H9 (cell line): Measurements from ENCODE around the gene NEAT1. TPM values are rescaled to one million over a fixed set of nuclear protein-coding genes. Genes with fewer than 3 reads are reported as not detected.

ENCODE experiments used
- DNase-seq: peaks from one replicate; pipeline ENCODE4 v3.0.0-alpha.2; 2017
- H2AFZ ChIP-seq: one replicate; pipeline ENCODE4 v1.6.1; 2013; ENCODE audit warnings: mild to moderate bottlenecking, low read length, control low read depth, moderate library complexity
- H2AK5ac ChIP-seq: 2 replicates; pipeline ENCODE4 v1.6.1; 2013; ENCODE audit warnings: low read length, control low read depth, mixed read lengths; ENCODE audit not compliant: insufficient read length
- H2BK120ac ChIP-seq: one replicate; pipeline ENCODE4 v1.6.1; 2013; ENCODE audit warnings: low read depth, mild to moderate bottlenecking, low read length, control low read depth, inconsistent platforms; ENCODE audit not compliant: poor library complexity, severe bottlenecking
- H2BK12ac ChIP-seq: 2 replicates; pipeline ENCODE4 v1.6.1; 2013; ENCODE audit warnings: low read length, control low read depth, mixed read lengths, low read depth; ENCODE audit not compliant: insufficient read length
- H2BK15ac ChIP-seq: 2 replicates; pipeline ENCODE4 v1.6.1; 2013; ENCODE audit warnings: low read depth, low read length, control low read depth
- H2BK20ac ChIP-seq: one replicate; pipeline ENCODE4 v1.6.1; 2013; ENCODE audit warnings: low read depth, mild to moderate bottlenecking, low read length, control low read depth, inconsistent platforms; ENCODE audit not compliant: poor library complexity, severe bottlenecking
- H2BK5ac ChIP-seq: 2 replicates; pipeline ENCODE4 v1.6.1; 2013; ENCODE audit warnings: low read length, control low read depth, mixed read lengths; ENCODE audit not compliant: insufficient read length
- H3K14ac ChIP-seq: 2 replicates; pipeline ENCODE4 v1.6.1; 2013; ENCODE audit warnings: low read length, control low read depth; ENCODE audit not compliant: insufficient read depth
- H3K18ac ChIP-seq: 2 replicates; pipeline ENCODE4 v1.6.1; 2013; ENCODE audit warnings: low read depth, mild to moderate bottlenecking, mixed read lengths, low read length, control low read depth; ENCODE audit not compliant: insufficient read length
- H3K23ac ChIP-seq: 2 replicates; pipeline ENCODE4 v1.6.1; 2013; ENCODE audit warnings: low read length, control low read depth, mixed read lengths, low read depth; ENCODE audit not compliant: insufficient read length
- H3K23me2 ChIP-seq: 2 replicates; pipeline ENCODE4 v1.6.1; 2013; ENCODE audit warnings: low read depth, mild to moderate bottlenecking, mixed read lengths, low read length, control low read depth; ENCODE audit not compliant: insufficient read length, poor library complexity, severe bottlenecking
- H3K27ac ChIP-seq: 2 replicates; pipeline ENCODE4 v1.5.1; 2013; ENCODE audit warnings: low read length, control low read depth, mixed read lengths, low read depth; ENCODE audit not compliant: insufficient read length
- H3K27me3 ChIP-seq: 2 replicates; pipeline ENCODE4 v1.6.1; 2013; ENCODE audit warnings: low read length, control low read depth, inconsistent platforms; ENCODE audit not compliant: insufficient read depth
- H3K4ac ChIP-seq: 2 replicates; pipeline ENCODE4 v1.6.1; 2013; ENCODE audit warnings: low read depth, mild to moderate bottlenecking, control low read depth, inconsistent platforms, low read length, moderate library complexity
- H3K4me1 ChIP-seq: 2 replicates; pipeline ENCODE4 v1.6.1; 2013; ENCODE audit warnings: low read length, control low read depth, inconsistent platforms; ENCODE audit not compliant: insufficient read depth
- H3K4me2 ChIP-seq: 2 replicates; pipeline ENCODE4 v1.6.1; 2013; ENCODE audit warnings: low read length, control low read depth, mixed read lengths; ENCODE audit not compliant: insufficient read length, insufficient read depth
- H3K56ac ChIP-seq: 2 replicates; pipeline ENCODE4 v1.6.1; 2013; ENCODE audit warnings: low read depth, mild to moderate bottlenecking, mixed read lengths, low read length, control low read depth; ENCODE audit not compliant: insufficient read length
- H3K79me1 ChIP-seq: 2 replicates; pipeline ENCODE4 v1.6.1; 2013; ENCODE audit warnings: low read depth, mild to moderate bottlenecking, moderate library complexity, low read length, control low read depth, inconsistent platforms; ENCODE audit not compliant: insufficient read depth, poor library complexity, severe bottlenecking
- H3K79me2 ChIP-seq: 2 replicates; pipeline ENCODE4 v1.6.1; 2013; ENCODE audit warnings: low read length, control low read depth, inconsistent platforms; ENCODE audit not compliant: insufficient read depth
- H3K9ac ChIP-seq: 2 replicates; pipeline ENCODE4 v1.6.1; 2013; ENCODE audit warnings: low read length, control low read depth, mixed read lengths; ENCODE audit not compliant: insufficient read length; ENCODE audit errors: extremely low read depth
- H3K9me3 ChIP-seq: one replicate; pipeline ENCODE4 v1.6.1; 2013; ENCODE audit warnings: low read depth, low read length, inconsistent platforms; ENCODE audit not compliant: control insufficient read depth
- H3T11ph ChIP-seq: one replicate; pipeline ENCODE4 v1.6.1; 2013; ENCODE audit warnings: mild to moderate bottlenecking, low read length, control low read depth, inconsistent platforms
- H4K20me1 ChIP-seq: one replicate; pipeline ENCODE4 v1.6.1; 2013; ENCODE audit not compliant: control insufficient read depth, insufficient read length, insufficient read depth
- H4K5ac ChIP-seq: 2 replicates; pipeline ENCODE4 v1.6.1; 2013; ENCODE audit warnings: low read depth, mild to moderate bottlenecking, mixed read lengths, low read length, control low read depth; ENCODE audit not compliant: insufficient read length
- H4K8ac ChIP-seq: replicated peaks from 2 replicates; pipeline ENCODE4 v1.6.1; 2013; ENCODE audit warnings: low read length, control low read depth, mixed read lengths, low read depth; ENCODE audit not compliant: insufficient read length
- H4K91ac ChIP-seq: 2 replicates; pipeline ENCODE4 v1.6.1; 2013; ENCODE audit warnings: low read depth, mild to moderate bottlenecking, moderate library complexity, mixed read lengths, low read length, control low read depth; ENCODE audit not compliant: insufficient read length
- H3K27ac Mint-ChIP-seq, 3 experiments: 2 replicates in 2 of 3; 3 replicates in 1 of 3; pipeline ENCODE4 v1.8.0; 2020 to 2021; ENCODE audit warnings: mixed read lengths in 3 of 3, mild to moderate bottlenecking in 1 of 3, moderate library complexity in 1 of 3
- H3K27me3 Mint-ChIP-seq: 2 replicates; pipeline ENCODE4 v1.8.0; 2021; ENCODE audit warnings: low read depth, mild to moderate bottlenecking, moderate library complexity, mixed read lengths
- H3K36me3 Mint-ChIP-seq, 3 experiments: 2 replicates in 2 of 3; 3 replicates in 1 of 3; pipeline ENCODE4 v1.8.0; 2020 to 2021; ENCODE audit warnings: low read depth in 3 of 3, mixed read lengths in 3 of 3; ENCODE audit not compliant: insufficient read depth in 1 of 3
- H3K4me1 Mint-ChIP-seq, 2 experiments: 2 replicates each; pipeline ENCODE4 v1.8.0; 2020; ENCODE audit warnings: mixed read lengths in 2 of 2
- H3K4me3 Mint-ChIP-seq, 2 experiments: 2 replicates in 1 of 2; 3 replicates in 1 of 2; pipeline ENCODE4 v1.8.0; 2020 to 2021; ENCODE audit warnings: mild to moderate bottlenecking in 2 of 2, mixed read lengths in 2 of 2, moderate library complexity in 1 of 2
- H3K9me3 Mint-ChIP-seq, 2 experiments: 2 replicates in 1 of 2; 3 replicates in 1 of 2; pipeline ENCODE4 v1.8.0; 2020; ENCODE audit warnings: mild to moderate bottlenecking in 2 of 2, mixed read lengths in 2 of 2, moderate library complexity in 1 of 2
- WGBS: extraction: QIAGEN DNeasy Blood & Tissue Kit; methylation state at CpG from one replicate; pipeline ENCODE4 v1.1.7; 2013; ENCODE audit warnings: missing lambda C conversion rate, low lambda C conversion rate, mixed read lengths; ENCODE audit not compliant: insufficient read length; ENCODE audit errors: extremely low coverage; 5-methylcytosine and 5-hydroxymethylcytosine counted together
- total RNA-seq: library from RNA; stranded (reverse); gene quantifications from 2 replicates; pipeline ENCODE4 v1.2.1, GENCODE V29; 2021
- TF ChIP-seq, protein P1 (sequence below): fragments of 200-600 bp; sonication (generic); conservative IDR thresholded peaks from 3 replicates; pipeline ENCODE4 v1.8.0; 2021; ENCODE audit warnings: antibody characterized with exemption, mild to moderate bottlenecking

Gene NEAT1
- total RNA-seq, 1 experiment from 2014 or later, result 12.7 TPM

DNA sequence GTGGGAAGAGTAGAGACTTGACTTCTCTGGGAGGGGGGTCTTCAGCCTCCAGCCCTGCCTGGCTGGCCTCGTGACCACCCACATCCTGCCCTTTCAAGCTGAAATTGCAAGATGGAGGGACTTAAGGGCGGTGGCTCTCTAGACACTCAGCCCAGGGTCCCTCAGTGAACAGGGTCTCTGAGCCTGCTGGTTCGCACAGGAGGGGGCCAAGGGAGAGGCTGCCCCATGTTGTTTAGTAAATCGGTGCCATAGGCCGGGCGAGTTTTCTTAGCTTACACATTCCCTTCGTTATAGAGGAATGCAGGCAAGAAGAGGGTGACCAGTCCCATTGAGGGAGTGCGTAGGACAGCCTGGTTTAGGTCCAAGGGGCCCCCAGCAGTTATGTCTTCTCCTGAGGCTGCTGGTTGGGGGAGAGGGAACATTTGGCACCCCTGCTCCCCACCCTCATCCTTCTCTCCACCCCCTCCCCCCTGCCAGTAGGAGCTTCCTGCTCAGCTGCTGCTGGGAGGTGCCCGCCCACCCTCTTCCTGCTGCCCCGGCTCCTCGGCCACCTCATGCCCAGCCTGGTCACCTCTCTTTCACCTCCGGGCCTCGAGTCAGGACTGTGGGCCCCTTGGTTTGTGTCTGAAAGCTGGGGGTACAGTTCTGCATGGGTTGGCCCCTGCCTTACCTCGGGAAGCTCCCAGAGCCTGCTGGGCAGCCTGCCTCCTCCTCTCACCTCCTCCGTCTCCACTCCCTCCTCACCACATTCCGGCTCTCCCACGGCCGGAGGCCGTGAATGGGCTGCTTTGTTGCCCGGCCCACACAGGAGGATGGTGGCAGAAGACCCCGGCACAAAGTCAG is 32.3 kb upstream of the NEAT1 start:
- no peaks in the 10 kb centered on the region for H3K79me2 ChIP-seq
- no peak overlapping the region for H2AK5ac ChIP-seq
- H3T11ph ChIP-seq, result no peak overlapping the region
- H4K20me1 ChIP-seq, result peaks cover 2% of the 10 kb centered on the region
- H3K9ac ChIP-seq, result no peak overlapping the region
- H2BK12ac ChIP-seq, result no peak overlapping the region
- H4K8ac ChIP-seq, result no peak overlapping the region
- Mint-ChIP-seq H3K4me1 (peaks cover 11 to 12% of the 10 kb centered on the region in 2 experiments), H3K36me3 (peaks cover 0 to 8% (median 5%) of the 10 kb centered on the region in 3 experiments; a peak in 4 of 7 replicates), H3K4me3 (no peak overlapping the region; a peak in 1 of 5 replicates), H3K9me3 (no peaks in the 10 kb centered on the region), H3K27me3 (peaks cover 2% of the 10 kb centered on the region; the same call in 1 of the 2 replicates), H3K27ac (peak overlapping the region; percentile 28 to 76 (median 44); a peak in 3 of 7 replicates)
- no peak overlapping the region for H3K18ac ChIP-seq
- no peaks in the 10 kb centered on the region for H3K79me1 ChIP-seq
- no peaks in the 10 kb centered on the region for H3K27me3 ChIP-seq
- no peak overlapping the region for H2BK5ac ChIP-seq
- no peaks in the 10 kb centered on the region; the same call in 1 of the 2 replicates for H3K4me1 ChIP-seq
- no peaks in the 10 kb centered on the region for H3K9me3 ChIP-seq
- H4K5ac ChIP-seq, result no peak overlapping the region
- H3K23me2 ChIP-seq, result no peaks in the 10 kb centered on the region
- no peak overlapping the region for H2BK20ac ChIP-seq
- no peak overlapping the region for H3K4me2 ChIP-seq
- no peak for DNase-seq
- H3K4ac ChIP-seq, result no peak overlapping the region
- H4K91ac ChIP-seq, result no peak overlapping the region
- no peak overlapping the region for H2BK15ac ChIP-seq
- no peak overlapping the region for H2AFZ ChIP-seq
- H3K23ac ChIP-seq, result no peak overlapping the region
- TF ChIP-seq, protein P1, sequence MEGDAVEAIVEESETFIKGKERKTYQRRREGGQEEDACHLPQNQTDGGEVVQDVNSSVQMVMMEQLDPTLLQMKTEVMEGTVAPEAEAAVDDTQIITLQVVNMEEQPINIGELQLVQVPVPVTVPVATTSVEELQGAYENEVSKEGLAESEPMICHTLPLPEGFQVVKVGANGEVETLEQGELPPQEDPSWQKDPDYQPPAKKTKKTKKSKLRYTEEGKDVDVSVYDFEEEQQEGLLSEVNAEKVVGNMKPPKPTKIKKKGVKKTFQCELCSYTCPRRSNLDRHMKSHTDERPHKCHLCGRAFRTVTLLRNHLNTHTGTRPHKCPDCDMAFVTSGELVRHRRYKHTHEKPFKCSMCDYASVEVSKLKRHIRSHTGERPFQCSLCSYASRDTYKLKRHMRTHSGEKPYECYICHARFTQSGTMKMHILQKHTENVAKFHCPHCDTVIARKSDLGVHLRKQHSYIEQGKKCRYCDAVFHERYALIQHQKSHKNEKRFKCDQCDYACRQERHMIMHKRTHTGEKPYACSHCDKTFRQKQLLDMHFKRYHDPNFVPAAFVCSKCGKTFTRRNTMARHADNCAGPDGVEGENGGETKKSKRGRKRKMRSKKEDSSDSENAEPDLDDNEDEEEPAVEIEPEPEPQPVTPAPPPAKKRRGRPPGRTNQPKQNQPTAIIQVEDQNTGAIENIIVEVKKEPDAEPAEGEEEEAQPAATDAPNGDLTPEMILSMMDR, result no peak
- no peak overlapping the region for H3K14ac ChIP-seq
- no peak overlapping the region for H3K27ac ChIP-seq
- H3K56ac ChIP-seq, result no peak overlapping the region
- H2BK120ac ChIP-seq, result no peak overlapping the region
- no CpG with 5 or more reads among the region's 21 CpGs for WGBS
